ENCODE measurements around the gene CD84. TPM values are rescaled to one million over a fixed set of nuclear protein-coding genes. Genes with fewer than 3 reads are reported as not detected.
"Not testable (repeated sequence)": the region's sequence is repeated elsewhere in the genome, so short reads cannot be mapped to it uniquely, and the experiment has no call there.

CD84 gene
- total RNA-seq, 4 donors from 2014 or later = 0.10 to 1.1 (median 0.87) TPM

GRCh38 chr1:160590488-160590887 is 11.2 kb upstream of the CD84 start:
- Histone ChIP-seq H3K4me3 (no peak overlapping the region), H3K27me3 (no peaks in the 10 kb centered on the region), H3K4me1 (no peaks in the 10 kb centered on the region), H3K36me3 (no peaks in the 10 kb centered on the region), H3K27ac (no peak overlapping the region), H3K9me3 (no peaks in the 10 kb centered on the region)
- intact Hi-C loops (cut with DNase I; ENCODE audit: low total_unique reads) = no loop called here
- DNase-seq (no peak), ATAC-seq (no peak)
- in situ Hi-C loops (cut with MboI; ENCODE audit: low sequenced_read_pairs in 4 of 4) = no loop called here
- TF ChIP-seq CTCF (IDR thresholded peaks at IDR 0.05 in 4 of 5, conservative IDR thresholded peaks at IDR 0.05 in 1 of 5) = no peak
- TF ChIP-seq POLR2A (IDR thresholded peaks at IDR 0.05) = no peak

DNA sequence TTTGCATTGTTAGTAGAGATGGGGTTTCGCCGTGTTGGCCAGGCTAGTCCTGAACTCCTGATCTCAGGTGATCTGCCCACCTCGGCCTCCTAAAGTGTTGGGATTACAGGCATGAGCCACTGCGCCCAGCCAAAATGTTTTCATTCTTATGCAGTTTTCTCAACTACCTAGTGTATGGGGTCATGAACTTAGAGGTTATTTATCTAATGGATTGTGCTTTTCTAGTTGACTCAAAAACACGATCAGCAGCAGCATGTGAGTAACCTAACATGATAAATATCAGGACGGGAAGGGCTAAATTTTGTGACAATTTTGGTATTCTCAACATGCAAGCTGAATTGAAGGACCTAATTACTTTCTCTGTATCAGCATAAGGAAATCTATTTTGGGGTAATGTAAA is 9.2 kb upstream of the CD84 start:
- DNase-seq (no peak), ATAC-seq (no peak)
- intact Hi-C loops (cut with DNase I; ENCODE audit: low total_unique reads) (no loop called here), in situ Hi-C loops (cut with MboI; ENCODE audit: low sequenced_read_pairs in 4 of 4) (no loop called here)
- Histone ChIP-seq H3K4me1 (no peaks in the 10 kb centered on the region), H3K27ac (no peak overlapping the region), H3K4me3 (no peak overlapping the region), H3K36me3 (no peaks in the 10 kb centered on the region), H3K27me3 (no peaks in the 10 kb centered on the region), H3K9me3 (no peaks in the 10 kb centered on the region)
- TF ChIP-seq POLR2A (IDR thresholded peaks at IDR 0.05) = no peak
- no peak for TF ChIP-seq CTCF (IDR thresholded peaks at IDR 0.05 in 4 of 5, conservative IDR thresholded peaks at IDR 0.05 in 1 of 5)

DNA sequence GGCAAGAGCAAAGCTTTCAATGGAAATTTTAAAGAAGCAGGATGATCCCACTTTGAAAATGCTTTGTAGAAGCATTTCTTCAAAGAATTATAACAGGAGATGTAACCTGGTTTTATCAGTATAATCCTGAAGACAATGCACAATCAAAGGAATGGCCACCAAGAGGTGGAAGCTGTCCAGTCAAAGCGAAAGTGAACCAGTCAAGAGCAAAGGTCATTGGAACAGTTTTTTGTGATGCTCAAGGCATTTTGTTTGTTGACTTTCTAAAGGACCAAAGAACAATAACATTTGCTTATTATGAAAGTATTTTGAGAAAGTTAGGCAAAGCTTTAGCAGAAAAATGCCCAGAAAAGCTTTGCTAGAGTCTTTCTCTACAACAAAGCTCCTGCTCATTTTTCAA is 5.5 kb upstream of the CD84 start:
- intact Hi-C loops (cut with DNase I; ENCODE audit: low total_unique reads) (no loop called here), in situ Hi-C loops (cut with MboI; ENCODE audit: low sequenced_read_pairs in 4 of 4) (no loop called here)

DNA sequence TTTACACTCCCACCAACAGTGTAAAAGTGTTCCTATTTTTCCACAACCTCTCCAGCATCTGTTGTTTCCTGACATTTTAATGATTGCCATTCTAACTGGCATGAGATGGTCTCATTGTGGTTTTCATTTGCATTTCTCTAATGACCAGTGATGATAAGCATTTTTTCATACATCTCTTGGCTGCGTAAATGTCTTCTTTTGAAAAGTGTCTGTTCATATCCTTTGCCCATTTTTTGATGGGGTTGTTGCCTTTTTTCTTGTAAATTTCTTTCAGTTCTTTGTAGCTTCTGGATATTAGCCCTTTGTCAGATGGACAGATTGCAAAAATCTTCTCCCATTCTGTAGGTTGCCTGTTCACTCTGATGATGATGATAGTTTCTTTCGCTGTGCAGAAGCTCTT is 3.7 kb upstream of the CD84 start:
- in situ Hi-C loops (cut with MboI; ENCODE audit: low sequenced_read_pairs in 4 of 4); H3K27me3 ChIP-seq; H3K4me1 ChIP-seq: not testable (repeated sequence)

More for the DNA sequence above, 5.5 kb upstream of the CD84 start:
- H3K9me3 ChIP-seq = no peaks in the 10 kb centered on the region
- DNase-seq (no peak), ATAC-seq (no peak)
- no peaks in the 10 kb centered on the region for H3K4me1 ChIP-seq
- no peaks in the 10 kb centered on the region for H3K27me3 ChIP-seq
- H3K4me3 ChIP-seq = no peak overlapping the region
- H3K36me3 ChIP-seq = no peaks in the 10 kb centered on the region
- no peak overlapping the region for H3K27ac ChIP-seq
- TF ChIP-seq CTCF (IDR thresholded peaks at IDR 0.05 in 4 of 5, conservative IDR thresholded peaks at IDR 0.05 in 1 of 5) (no peak), POLR2A (IDR thresholded peaks at IDR 0.05) (no peak)

GRCh38 chr1:160581961-160582360 is 2.7 kb upstream of the CD84 start:
- TF ChIP-seq POLR2A (IDR thresholded peaks at IDR 0.05) = no peak
- TF ChIP-seq CTCF (IDR thresholded peaks at IDR 0.05 in 4 of 5, conservative IDR thresholded peaks at IDR 0.05 in 1 of 5) = no peak
- H3K36me3 ChIP-seq = no peaks in the 10 kb centered on the region
- no peaks in the 10 kb centered on the region for H3K27me3 ChIP-seq
- H3K4me3 ChIP-seq = no peak overlapping the region
- in situ Hi-C loops (cut with MboI; ENCODE audit: low sequenced_read_pairs in 4 of 4) = no loop called here
- H3K4me1 ChIP-seq = no peaks in the 10 kb centered on the region
- no peak for ATAC-seq
- no peak for DNase-seq
- H3K27ac ChIP-seq = no peak overlapping the region
- intact Hi-C loops (cut with DNase I; ENCODE audit: low total_unique reads) = no loop called here
- H3K9me3 ChIP-seq = no peaks in the 10 kb centered on the region

More for the DNA sequence above, 3.7 kb upstream of the CD84 start:
- ATAC-seq; H3K27ac ChIP-seq; intact Hi-C loops (cut with DNase I; ENCODE audit: low total_unique reads); H3K9me3 ChIP-seq; DNase-seq; H3K36me3 ChIP-seq; H3K4me3 ChIP-seq: not testable (repeated sequence)
